Activated CD4-positive, CD25-positive, alpha-beta regulatory T cell treated with anti-CD3 and anti-CD28 coated beads, Interleukin-2, amount 50 U/mL, for 24 hours (primary cell): ENCODE measurements around the gene KRTAP10-5.
A peak's percentile ranks its signal among the peaks of the same experiment; 100 is the strongest.
"Not testable (repeated sequence)": the region's sequence is repeated elsewhere in the genome, so short reads cannot be mapped to it uniquely, and the experiment has no call there.

ENCODE experiments used
- ATAC-seq, 2 donors: fragments of 150-1000 bp; cut with Tn5 transposase; one replicate each; pipeline ENCODE4 v1.10.0; 2021; ENCODE audit warnings: mild to moderate bottlenecking in 1 of 2, moderate library complexity in 1 of 2

The KRTAP10-5 gene

DNA sequence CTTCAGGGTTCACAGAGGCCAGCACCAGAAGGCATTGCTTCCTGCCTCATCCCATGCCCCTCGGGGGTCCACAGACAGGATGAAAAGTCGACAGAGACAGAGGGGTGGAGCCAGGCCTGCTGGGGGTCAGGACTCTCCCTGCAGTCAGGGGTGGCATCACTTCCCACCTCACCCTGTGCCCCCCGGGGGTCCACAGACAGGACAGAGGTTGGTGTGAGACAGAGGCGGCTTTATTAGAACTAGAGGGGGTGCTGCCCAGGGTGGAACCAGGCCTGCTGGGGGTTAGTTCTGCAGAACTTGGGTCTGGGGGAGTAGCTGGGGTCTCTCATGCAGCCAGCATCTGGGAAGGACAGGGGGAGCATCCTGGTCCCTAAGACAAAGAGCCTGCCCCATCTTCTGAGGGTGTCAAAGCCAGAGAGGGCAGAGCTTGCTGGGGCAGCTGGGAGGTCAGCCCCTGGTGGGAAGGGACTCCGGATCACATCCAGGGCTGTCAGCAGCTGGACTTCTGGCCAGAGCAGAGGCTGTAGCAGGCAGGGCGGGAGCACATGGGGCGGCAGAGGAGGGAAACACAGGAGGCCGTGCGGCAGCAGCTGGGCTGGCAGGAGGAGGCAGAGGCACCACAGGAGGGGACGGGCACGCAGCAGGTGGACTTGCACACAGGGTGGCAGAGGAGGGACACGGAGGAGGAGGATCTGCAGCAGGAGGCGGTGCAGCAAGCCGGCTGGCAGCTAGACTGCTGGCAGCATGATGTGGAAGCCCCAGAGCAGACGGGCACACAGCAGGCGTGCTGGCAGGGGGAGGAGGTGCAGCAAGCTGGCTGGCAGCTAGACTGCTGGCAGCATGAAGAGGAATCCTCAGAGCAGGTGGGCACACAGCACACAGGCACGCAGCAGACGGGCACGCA is 10.7 kb upstream of the KRTAP10-5 start:
- not testable (repeated sequence) for ATAC-seq

DNA sequence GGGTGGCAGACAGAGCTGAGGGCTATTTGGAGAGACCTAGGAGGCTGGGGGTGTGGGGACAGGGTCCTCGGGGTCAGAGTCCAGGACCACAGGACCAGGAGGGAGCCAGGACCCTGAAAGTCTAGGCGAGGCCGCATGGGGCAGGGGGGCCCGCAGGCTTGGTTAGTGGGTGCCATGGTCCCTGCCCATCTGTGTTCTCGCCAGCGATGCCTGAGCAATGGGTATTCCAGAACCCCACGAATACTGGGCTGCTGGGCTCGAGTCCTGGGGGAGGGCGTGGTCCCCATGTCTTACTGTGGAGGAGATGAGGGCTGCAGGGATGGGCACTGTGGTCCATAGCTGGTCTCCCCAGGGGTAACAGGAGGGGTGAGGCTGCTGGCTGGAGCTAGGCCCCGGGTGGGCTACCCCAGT is 9.9 kb upstream of the KRTAP10-5 start:
- ATAC-seq = no peak

GRCh38 chr21:44589586-44590305 is 9.3 kb upstream of the KRTAP10-5 start:
- no peak for ATAC-seq

- no peak for ATAC-seq
Measured at GRCh38 chr21:44589094-44589493, 8.7 kb upstream of the KRTAP10-5 start.

DNA sequence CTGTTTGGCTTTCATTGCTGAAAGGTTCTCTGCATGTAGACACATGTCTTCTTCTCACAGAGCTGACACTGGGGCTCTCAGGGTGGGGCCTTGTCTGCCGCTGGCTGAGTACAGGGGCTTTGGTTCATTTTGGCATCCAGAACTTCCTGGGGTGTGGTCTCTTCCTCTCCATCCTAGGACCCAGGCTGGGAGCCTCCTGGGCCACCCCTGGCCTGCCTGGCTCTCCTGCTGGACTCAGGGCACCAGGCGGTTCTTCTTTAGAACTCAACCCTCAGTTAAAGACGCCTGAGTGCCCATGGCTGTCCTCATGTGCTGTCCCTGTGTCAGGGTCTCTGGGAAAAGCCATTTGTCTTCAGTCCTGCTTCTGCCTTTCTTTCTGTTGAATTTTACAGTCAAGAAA is 5.5 kb upstream of the KRTAP10-5 start:
- no peak for ATAC-seq

GRCh38 chr21:44583800-44584147 is 3.4 kb upstream of the KRTAP10-5 start:
- ATAC-seq = peak; percentile 99 to 100

GRCh38 chr21:44583089-44583799 is 2.8 kb upstream of the KRTAP10-5 start:
- no peak for ATAC-seq

GRCh38 chr21:44582055-44582454 is 1.7 kb upstream of the KRTAP10-5 start:
- ATAC-seq = no peak

DNA sequence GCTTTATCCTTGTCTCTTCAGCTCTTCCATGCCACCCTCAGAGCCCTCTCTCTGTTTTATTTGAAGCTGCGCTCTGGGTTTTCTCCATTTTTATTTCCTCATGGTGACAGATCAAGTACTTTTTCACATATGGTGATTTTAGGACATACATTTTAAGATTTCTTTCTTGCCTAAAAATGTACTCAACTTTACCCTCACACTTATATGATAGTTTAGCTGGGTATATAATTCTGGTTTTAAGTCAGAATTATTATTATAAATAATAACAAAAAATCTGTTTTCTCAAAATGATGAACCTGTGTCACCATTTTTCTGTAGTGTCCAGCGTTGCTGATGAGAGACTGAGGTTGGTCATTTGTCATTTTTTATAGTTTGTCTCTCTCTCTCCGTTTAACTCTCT is 754 bp upstream of the KRTAP10-5 start:
- no peak for ATAC-seq

DNA sequence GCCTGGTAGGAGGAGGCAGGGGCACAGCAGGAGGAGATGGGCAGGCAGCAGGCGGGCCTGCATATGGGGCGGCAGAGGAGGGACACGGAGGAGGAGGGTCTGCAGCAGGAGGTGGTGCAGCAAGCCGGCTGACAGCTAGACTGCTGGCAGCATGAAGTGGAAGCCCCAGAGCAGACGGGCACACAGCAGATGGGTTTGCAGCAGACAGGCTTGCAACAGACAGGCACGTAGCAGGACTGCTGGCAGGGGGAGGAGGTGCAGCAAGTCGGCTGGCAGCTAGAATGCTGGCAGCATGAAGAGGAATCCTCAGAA is 615 bp downstream of the KRTAP10-5 start:
- ATAC-seq = no peak

GRCh38 chr21:44579056-44579832 is 1.2 kb downstream of the KRTAP10-5 start:
- ATAC-seq = no peak

DNA sequence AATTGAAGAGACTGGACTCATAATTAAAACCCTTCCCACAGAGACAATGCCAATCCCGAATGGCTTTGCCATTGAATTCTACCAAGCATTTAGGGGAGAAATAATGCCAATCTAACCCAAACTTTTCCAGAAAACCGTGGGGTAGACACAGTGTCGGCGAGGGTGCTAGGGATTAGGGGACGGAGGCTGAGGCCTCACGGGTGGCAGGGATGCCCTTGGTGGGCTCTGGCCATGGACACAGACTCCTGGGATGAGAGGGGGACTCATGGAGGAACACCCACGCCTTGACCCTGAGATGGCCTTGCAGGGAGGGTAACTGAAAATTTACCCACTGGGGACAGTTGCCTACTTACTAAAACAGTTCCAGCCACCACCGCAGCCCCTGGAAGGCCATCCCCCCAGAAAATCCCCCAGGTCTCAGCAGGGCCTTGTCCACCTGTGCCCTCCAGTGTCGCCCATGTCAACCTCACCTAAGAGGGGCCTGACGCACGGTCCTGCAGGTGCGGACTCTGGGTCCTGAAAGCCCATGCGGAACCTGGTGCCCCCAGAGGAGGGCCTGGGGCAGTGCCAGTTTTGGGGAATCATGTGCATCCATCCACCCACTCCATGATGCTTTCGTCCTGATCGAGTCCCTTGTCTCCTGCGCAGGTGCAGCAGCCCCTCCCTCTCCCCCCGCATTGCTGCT is 1.9 kb downstream of the KRTAP10-5 start:
- ATAC-seq = no peak

GRCh38 chr21:44576025-44576420 is 4.4 kb downstream of the KRTAP10-5 start:
- ATAC-seq = no peak

- no peak for ATAC-seq
Measured at GRCh38 chr21:44575307-44576024, 4.9 kb downstream of the KRTAP10-5 start.

DNA sequence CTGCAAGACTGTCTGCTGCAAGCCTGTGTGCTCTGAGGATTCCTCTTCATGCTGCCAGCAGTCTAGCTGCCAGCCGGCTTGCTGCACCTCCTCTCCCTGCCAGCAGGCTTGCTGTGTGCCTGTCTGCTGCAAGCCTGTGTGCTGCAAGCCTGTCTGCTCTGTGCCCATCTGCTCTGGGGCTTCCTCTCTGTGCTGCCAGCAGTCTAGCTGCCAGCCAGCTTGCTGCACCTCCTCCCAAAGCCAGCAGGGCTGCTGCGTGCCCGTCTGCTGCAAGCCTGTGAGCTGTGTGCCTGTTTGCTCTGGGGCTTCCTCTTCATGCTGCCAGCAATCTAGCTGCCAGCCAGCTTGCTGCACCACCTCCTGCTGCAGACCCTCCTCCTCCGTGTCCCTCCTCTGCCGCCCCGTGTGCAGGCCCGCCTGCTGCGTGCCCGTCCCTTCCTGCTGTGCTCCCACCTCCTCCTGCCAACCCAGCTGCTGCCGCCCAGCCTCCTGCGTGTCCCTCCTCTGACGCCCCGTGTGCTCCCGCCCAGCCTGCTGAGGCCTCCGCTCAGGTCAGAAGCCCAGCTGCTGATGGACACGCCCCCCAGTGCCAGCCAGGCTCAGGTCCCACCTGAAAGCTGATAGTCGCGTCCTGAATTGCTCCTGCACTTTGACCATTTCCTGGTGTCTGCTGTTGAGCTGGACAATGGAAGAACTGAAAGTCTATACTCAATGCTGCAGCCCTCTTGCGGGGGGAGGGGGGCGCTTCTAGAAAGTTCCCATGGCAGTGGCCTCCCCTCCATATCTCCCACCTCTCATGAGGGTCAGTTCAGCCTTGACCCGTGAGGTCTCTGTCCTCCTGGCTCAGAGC is 5.7 kb downstream of the KRTAP10-5 start:
- no peak for ATAC-seq

DNA sequence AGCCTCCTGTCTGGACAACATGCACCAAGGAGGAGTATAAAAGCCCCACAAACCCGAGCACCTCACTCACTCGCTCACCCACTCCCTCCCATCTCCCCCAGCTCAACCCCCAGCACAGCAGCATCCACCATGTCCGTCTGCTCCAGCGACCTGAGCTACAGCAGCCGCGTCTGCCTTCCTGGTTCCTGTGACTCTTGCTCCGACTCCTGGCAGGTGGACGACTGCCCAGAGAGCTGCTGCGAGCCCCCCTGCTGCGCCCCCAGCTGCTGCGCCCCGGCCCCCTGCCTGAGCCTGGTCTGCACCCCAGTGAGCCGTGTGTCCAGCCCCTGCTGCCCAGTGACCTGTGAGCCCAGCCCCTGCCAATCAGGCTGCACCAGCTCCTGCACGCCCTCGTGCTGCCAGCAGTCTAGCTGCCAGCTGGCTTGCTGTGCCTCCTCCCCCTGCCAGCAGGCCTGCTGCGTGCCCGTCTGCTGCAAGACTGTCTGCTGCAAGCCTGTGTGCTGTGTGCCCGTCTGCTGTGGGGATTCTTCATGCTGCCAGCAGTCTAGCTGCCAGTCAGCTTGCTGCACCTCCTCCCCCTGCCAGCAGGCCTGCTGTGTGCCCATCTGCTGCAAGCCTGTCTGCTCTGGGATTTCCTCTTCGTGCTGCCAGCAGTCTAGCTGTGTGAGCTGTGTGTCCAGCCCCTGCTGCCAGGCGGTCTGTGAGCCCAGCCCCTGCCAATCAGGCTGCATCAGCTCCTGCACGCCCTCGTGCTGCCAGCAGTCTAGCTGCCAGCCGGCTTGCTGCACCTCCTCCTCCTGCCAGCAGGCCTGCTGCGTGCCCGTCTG is 6.6 kb downstream of the KRTAP10-5 start, which contains the start of gene KRTAP10-4:
Gene KRTAP10-4 (plus strand): TSS at position 100 of the 827 bp plus-strand sequence. CDS start 30 bp downstream, at position 130.
- ATAC-seq = not testable (repeated sequence)

DNA sequence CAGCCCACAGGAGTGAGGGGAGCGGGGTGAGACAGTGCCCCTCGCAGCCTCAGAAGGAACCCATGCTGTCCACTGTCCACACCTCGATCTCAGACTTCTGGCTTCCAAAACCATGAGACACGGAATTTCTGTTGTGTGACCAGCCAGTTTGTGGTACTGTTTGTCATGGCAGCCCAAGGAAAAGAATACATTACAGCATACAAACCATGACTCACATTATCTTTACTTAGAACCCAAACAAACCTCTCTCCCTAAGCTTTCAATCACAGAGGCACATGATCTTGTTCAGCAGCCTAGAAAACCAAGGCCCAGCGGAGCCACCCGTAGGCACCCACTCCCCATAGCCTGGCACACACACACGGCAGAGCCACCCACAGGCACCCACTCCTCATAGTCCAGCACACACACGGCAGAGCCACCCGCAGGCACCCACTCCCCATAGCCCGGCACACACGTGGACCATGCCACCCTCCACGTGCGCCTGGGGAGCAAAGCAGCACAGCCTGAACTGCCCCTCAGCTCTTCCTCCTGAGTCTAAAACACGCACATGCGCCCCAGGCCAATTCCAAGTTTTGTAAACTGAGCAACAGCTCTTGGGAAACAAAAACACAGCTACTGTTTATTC is 7.3 kb downstream of the KRTAP10-5 start:
- ATAC-seq = no peak

GRCh38 chr21:44571844-44572782 is 8.3 kb downstream of the KRTAP10-5 start:
- no peak for ATAC-seq
